RCC 7860 (cell line): ENCODE measurements around the gene FLCN.
"Not testable (repeated sequence)": the region's sequence is repeated elsewhere in the genome, so short reads cannot be mapped to it uniquely, and the experiment has no call there.

Source experiments
- DNase-seq: peaks from one replicate; pipeline ENCODE4 v3.0.0-alpha.2; 2015; ENCODE audit warnings: low spot score
- FAIRE-seq: peaks from 2 replicates; lab custom pipeline; 2012; peaks lifted over from hg19 to GRCh38; lab: Jason Lieb, UNC

The FLCN gene

DNA sequence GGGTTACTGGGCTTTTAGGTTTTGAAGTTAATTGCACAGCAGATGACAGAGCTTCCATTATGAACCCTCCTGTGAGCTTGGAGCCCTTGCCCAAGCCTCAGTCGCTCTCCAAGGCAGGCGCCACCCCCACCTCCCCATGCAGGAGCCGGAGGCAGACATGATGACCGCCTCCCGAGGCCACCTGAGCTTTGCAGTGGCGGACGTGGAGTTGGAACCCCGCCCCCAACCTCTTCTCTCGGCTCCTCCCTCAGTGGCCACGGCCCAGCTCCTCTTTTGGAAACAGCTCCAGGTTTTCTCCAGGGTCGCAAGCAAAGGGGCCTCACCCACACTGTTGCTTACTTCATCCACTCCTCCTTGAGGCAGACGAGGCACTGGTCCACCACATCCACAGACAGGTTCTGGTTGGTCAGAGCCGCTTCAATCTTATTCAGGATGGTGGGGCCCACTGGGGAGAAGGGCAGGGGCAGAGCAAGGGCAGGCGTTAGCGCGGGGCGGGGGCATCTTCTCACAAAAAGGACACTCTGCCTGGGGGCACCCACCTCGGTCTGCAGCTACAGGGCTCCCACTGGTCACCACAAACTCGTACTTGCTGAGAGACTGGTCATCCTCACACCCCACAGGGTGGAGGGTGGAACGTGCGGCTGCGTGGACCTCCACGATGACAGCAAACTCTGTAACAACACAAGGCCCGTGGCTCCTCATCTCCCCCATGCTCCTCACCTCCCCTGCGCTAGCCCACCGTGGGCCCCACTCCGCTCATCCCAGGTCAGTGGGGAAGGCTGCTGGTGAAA lies 22.1 kb downstream of the FLCN start:
- no peak for FAIRE-seq

DNA sequence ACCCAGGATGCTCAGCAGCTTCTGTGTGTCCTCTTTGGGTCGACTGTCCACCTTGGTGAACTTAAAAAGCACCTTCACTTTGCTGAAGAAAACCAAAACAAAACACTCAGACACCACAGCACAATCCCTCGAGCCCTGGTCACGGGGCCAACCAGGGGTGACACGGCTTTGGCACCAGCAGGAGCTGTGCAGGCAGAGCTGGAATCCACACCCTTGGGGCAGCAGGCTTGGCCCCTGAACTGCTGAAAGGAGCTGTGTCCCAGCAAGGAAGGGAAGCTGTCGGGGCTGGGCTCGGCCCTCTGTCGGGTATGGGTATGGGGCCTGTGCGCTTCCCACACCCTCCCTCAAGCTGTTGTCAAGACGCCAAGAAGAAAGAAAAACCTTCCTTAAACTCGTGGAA lies 23.2 kb downstream of the FLCN start:
- FAIRE-seq (no peak), DNase-seq (no peak)

More for the DNA sequence above, 22.1 kb downstream of the FLCN start:
- DNase-seq: no peak

DNA sequence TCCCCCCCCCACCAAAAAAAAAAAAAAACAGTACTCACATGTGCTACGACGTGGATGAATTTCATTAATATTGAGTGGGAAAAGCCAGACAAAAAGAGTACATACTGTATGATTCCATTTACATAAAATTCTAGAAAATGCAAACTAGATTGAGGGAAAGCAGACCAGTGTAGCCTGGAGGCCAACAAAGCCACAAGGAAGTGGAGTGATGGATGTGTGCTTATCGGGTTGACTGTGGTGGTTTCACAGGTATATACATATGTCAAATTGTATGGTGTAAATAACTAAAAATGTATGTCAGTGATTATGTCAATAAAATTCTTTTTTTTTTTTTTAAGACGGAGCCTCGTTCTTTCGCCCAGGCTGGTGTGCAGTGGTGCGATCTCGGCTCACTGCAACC lies 29.0 kb downstream of the FLCN start:
- FAIRE-seq: no peak

DNA sequence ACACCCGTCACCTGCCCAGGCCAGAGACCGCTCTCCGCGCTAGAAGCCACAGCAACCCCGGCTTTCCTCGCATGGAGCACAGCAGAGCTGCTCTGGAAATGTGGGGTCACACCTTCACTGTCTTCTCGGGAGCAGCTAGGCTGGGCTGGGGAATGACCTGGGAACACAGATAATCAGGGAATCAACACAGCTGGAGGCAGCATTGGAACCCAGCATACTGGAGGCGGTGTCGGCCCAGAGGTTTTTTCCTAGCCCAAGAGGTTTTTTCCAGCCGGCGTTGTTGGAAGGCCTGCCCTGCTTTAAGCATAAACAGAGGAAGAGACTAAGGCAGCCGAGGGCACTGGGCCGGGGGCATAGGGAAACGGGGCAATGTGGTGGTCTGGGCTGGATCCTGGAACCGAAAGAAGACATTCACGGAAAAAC lies 30.0 kb downstream of the FLCN start:
- FAIRE-seq: no peak
- no peak for DNase-seq

More for the DNA sequence above, 29.0 kb downstream of the FLCN start:
- no peak for DNase-seq

DNA sequence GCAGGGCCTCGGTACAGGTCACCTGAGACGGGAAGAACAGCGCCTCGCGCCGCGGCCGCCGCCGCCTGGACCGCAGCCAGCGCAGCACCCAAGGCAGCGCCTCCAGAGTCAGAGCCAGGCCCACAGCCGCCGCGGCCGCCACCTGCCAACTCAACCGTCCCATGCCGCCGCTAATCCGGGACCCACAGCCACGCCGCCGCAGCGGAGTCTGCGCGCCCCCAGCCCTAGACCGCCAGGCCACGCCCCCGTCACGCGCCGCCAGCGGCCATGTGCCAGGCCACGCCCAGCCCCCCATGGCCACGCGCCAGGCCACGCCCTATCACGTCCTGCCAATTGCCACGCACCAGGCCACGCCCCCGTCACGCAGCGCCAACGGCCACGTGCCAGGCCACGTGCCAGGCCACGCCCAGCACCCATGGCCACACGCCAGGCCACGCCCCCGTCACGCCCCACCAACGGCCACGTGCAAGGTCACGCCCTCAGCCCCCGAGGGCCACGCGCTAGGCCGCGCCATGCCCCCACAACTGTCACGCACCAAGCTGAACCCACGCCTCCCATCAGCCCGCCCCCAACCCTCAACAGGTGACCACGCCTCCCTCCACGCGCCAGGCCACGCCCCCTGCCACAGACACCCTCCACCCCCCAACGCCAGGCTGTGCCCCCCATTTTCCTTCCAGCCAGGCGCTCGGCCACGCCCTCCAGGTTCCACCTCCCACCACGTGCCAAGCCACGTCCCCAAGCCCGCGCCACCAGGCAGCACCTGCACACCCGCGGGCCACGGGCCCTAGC lies 30.6 kb downstream of the FLCN start, which contains the start of gene PLD6:
Gene PLD6 (minus strand): TSS at position 210 of the 789 bp plus-strand sequence. CDS start 47 bp downstream, at position 163.
- peak; percentile 78 for DNase-seq
- no peak for FAIRE-seq

DNA sequence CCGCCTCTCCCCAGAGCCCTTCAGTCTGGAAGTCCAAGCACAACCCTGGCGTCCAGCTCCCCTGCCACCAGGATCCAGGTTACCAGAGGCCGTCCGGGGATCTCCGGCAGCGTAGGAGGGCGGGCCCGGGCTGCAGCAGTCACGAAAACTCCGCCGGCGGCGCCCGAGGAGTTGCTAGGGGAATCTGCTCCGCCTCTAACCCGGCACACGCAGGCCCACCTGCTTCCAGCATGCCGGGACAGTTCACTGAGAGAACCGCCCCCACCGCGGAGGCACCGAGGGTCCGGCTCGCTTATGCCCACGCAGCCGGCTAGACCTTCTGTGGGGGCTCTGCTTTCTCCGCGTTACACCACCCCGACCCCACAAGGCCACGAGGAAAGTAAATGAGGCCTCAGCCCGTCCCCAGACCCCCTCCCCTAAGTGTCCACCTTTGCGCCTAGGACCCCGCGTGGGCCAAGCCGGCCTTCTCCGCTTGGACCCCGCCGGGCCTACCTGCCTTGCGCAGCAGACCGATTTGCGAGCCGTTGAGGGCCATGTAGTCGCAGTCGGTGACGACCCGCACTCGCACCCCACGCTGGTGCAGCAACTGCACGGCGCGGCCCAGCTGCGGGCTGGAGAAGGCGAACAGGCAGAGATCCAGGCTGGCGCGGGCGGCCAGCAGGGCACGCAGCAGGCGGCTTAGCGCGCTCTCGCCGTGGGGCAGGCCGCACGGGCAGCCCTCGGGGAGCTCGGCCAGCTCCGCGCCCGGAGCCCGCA lies 31.4 kb downstream of the FLCN start:
- FAIRE-seq (no peak), DNase-seq (peak; percentile 30)

DNA sequence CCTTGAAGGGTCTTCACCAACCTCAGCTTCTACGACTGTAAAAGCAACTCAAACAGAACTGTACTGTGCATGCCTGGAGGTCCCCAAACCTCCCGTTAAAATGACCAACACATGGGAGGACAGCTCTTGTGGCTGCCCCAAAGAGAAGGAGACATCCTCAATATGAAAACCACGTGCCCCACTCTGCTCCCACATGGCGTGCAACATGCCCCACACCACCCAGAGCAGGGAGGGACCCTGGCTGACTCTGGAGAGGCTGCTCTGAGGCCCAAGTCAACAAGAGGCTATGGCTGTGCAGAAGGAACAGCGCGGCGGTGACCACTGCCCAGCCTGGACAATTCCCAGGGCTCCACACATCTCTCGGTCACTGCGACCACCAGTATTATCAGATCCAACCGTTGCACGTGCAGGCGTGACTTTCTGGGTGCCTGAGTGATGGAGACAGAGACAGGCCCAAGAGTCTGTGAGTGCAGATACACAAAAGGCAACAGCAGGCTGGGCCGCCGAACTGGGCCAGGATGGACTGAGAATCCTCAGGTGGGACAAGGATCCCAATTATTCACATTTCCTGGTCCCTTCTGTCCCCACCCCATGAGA lies 32.2 kb downstream of the FLCN start:
- FAIRE-seq: no peak
- no peak for DNase-seq

DNA sequence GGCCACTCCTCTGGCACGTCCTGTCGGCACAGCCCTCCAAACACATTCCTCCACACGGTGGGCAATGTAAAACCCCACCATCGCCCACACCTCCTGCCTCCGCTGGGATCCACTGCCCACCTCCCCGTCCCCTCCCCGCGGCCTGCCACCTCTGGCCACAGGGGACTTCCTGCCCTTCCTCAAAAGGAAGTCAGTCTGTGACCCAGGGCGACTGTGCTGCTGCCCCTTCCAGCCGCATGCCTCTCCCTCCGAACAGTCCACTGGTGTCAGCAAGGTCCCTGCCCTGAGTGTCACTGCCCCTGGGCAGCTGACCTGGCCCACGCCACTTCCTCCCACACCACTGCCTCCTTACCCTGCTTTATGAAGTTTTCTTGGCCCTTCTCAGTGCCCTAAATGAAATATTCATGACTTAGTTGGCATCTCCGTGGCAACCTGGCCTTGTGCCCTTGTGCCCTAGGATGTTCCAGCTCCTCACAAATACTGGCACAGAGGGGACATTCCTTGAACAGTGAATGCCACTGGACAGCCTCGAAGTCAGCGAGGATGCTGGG lies 32.9 kb downstream of the FLCN start:
- FAIRE-seq (no peak), DNase-seq (no peak)

DNA sequence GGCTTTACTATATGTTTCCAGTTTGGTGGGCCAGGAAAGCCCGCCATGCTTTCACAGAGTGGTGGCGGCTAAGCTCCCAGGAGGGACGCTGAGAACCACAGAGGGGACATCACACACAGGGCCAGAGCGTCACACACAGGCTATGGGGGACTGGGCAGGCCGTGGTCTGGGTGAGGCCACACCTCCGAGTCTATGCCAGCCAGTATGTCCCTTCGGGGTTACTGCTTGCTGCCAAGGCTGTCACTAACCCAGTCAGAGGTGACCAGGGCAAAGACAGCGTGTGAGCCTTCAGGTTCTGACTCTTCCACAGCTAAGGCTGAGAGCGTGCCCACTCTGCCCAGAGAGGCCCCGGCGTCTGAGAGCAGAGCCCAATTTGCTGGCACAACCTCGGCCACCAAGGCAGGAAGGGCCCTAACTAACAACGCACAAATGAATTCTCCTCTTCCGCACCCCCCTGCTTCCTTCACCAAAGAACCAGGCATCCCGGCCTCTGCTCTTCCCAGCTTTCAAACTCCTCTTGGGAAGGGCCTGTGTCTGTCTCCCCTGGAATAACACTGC lies 33.7 kb downstream of the FLCN start:
- DNase-seq (no peak), FAIRE-seq (no peak)

DNA sequence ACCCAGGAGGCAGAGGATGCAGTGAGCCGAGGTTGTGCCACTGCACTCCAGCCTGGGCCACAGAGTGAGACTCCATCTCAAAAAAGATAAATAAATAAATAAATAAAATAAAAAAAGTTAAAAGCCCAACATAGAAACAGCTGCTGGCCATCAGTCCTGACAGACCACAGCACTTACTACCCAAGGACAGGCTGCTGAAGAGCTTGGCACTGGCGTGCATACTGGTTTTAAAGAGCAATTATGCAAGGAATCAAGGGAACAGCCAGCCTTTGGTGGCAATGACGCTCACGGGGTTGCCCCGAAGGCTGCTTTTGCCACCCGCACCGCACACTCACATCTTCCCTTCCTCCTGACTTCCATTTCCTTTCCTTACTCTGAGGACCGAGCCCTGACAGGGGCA lies 35.1 kb downstream of the FLCN start:
- FAIRE-seq (no peak), DNase-seq (no peak)

DNA sequence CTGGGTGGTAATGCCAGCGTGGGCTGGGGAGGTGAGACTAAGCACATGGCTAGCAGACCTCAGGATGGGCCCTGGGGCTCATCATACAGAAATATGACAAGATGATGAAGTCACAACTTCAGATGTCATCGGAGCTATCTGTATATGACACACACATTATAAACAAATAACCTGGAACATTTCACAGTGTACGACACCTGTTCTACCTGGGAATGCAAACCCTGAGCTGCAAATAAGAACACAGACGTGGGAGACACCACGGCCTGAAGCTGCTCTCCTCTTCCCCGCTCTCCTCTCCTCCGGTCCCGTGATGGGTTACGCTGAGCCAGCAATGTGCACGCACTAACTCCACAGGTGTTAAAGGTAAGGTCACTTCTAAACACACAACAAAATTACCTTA lies 35.7 kb downstream of the FLCN start:
- FAIRE-seq: no peak
- DNase-seq: no peak

DNA sequence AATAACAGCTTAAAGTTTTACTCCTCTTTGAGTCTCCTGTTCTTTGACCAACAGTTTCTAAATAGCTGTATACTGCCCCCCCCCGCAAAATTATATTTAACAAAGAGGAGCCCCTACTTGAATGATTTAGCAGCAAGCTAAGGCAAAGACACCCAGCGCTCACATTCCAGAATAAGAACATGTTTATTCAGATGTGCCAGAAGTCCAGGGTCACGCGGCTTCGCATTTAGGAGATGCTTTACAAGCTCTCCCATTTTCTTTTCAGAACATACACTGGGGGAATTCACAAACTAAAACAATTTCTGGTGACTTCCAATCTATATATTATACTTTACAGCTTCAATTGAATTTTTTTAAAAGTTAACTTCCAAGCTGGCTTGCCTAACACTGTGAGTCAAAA lies 36.1 kb downstream of the FLCN start:
- FAIRE-seq (no peak), DNase-seq (no peak)

DNA sequence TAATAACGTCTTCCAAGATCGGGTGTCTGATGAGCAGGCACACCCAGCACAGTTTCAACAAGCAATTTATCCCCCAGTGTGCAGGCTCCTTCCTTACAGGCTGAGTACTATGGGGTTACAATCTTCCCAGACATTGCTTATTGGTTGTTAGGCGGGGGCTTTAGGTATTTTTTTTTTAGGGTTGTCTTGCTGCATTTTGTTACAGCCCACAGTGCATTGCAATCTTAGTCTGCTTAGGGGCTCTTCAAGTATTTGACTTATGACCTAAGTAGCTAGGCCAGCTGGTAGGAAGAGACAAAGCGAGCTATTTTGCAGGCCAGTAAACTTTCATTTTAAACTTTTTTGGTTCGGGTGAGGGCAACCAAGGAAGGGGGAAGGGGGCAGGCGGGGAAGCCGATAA lies 36.7 kb downstream of the FLCN start:
- FAIRE-seq (no peak), DNase-seq (no peak)

DNA sequence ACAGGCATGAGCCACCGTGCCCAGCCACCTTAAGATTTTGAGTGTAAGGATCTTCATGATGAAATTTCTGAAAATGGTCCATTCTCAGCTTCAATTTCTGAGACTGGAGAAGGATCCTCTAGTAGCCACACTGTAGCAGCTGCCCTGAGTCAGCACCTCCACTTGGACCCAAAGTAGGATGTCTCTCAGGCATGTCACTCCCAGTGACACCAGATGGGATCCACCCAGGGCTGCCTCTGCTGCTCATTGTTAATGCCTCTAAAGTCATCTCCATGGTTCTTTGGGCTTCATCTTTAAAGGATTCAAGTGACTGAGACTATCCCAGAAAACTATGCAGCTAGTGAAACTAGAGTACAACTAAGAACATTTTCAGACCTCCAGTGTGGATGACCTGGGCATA lies 38.7 kb downstream of the FLCN start:
- no peak for FAIRE-seq

DNA sequence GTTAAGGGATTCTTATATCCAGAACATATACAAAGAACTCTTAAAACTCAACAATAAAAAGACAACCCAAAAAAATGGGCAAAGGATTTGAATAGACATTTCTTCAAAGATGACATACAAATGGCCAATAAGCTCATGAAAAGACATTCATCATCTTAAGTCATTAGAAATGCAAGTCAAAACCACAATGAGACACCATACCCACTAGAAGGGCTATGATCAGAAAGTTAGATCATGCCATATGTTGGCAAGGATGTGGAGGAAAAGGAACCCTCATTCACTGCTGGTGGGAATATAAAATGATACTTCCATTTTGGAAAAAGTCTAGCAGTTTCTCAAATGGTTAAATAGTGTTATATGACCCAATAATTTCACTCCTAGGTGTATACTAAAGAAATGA lies 40.2 kb downstream of the FLCN start:
- no peak for FAIRE-seq
- no peak for DNase-seq

More for the DNA sequence above, 38.7 kb downstream of the FLCN start:
- DNase-seq: no peak

DNA sequence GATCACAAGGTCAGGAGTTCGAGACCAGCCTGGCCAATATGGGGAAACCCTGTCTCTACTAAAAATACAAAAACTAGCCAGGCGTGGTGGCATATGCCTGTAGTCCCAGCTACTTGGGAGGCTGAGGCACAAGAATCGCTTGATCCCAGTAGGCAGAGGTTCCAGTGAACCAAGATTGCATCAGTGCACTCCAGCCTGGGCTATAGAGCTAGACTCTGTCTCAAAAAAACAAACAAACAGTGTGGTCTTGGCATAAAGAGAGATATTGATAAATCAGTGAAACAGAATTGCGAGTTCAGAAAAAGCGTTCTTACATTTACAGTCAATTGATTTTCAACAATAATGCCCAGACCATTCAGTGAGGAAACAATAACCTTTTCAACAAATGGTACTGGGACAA lies 41.5 kb downstream of the FLCN start:
- FAIRE-seq, DNase-seq: not testable (repeated sequence)

DNA sequence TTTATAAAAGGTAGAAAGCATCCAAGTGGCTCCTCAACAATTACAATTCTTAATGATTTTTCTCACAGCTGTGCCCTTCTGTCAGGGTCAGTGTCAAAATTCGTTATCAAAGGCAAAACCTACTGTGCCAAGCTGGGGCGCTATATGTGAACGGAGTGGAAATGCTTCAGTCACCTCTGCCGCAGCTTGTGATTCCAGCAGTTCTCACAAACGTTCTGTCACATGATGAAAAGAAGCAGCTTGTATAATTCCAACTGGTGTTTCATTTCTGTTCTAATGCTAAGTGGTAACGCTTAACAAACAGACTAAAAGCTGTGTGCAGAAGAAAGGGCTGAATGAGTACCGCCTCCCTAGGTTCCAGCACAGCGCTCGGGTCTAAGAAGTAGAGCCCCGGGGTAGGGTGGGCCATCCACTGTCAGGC lies 45.0 kb downstream of the FLCN start:
- no peak for FAIRE-seq
- DNase-seq: no peak

DNA sequence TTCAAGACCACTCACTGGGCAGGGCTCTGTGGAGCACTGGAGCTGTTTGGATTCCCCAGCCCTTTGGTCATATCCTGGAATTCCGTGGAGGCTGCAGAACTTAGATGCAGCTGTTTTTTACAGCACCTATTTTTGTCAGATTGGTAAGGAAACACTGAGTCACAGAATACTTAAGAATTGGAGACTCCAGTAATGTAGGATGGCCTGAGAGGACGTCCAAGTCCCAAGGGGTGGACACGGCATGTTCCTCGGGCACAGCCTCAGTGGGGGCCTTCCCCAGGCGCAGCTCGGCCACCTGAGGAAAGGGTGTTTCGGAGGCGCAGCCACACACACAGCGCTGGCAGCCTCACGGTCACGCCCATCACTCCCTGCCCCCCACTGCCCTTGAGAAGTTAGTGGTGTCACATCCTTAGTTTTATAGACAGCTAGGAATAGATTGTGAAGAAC lies 45.6 kb downstream of the FLCN start:
- FAIRE-seq (no peak), DNase-seq (no peak)

DNA sequence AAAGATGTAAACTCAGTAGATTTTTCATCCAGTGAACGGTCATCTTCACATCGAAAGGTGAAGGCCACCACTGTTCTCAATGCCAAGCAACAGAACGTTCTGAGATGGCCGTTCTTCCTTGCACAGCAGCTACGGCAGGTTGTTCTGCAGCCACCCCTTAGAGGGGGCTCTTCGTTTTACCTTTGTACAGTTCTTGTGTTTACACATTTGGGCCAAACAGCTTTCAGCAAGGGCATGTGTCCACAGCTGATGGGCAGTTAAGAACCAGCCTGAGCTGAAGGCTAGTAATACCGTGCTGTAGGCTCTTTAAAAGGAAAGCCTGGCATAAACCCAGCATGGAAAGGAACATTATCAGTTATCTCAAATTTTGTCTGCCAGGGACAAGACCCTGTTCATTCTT lies 46.8 kb downstream of the FLCN start:
- no peak for DNase-seq
- FAIRE-seq: no peak

DNA sequence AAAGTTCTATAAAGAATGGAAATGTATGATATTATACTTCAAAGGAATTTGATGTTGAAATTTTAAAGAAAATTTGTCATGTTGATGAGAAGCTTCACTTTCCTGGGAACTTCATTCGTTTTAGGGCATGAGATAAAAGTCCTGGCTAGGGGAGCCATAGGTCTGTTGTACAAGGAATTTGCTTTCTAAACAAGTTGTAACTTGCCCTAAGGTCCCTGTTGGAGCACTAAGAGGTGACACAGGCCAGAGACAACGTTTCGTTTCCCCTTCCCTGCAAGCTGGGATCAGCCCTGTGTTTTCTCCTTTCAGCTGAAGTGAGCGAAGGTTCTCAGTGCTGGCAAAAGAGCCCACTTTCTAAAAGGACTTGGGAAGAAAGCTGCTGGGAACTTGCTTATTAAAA lies 47.4 kb downstream of the FLCN start:
- no peak for DNase-seq
- FAIRE-seq: no peak
